ENCODE results near the gene INHBA.

DNA sequence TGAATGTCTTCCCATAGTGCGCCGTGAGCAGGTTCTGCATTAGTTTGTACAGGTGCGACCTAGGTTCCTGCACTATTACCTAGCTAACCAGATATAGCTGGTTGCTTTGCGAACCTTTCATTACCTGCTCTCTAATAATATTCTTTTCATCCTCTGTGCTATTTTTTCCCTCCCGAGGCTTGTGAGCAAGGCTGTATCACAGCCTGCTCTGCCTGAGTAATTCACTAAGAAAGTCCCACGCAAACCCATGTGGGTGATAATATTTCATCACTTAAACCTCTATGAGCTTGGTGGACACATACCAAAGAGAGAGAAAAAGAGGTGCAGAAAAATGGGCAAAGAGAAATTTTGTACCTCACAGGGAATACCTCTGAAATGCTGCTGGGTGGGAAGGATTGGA, 8.4 kb downstream of the INHBA start:
- TF ChIP-seq, protein P1, sequence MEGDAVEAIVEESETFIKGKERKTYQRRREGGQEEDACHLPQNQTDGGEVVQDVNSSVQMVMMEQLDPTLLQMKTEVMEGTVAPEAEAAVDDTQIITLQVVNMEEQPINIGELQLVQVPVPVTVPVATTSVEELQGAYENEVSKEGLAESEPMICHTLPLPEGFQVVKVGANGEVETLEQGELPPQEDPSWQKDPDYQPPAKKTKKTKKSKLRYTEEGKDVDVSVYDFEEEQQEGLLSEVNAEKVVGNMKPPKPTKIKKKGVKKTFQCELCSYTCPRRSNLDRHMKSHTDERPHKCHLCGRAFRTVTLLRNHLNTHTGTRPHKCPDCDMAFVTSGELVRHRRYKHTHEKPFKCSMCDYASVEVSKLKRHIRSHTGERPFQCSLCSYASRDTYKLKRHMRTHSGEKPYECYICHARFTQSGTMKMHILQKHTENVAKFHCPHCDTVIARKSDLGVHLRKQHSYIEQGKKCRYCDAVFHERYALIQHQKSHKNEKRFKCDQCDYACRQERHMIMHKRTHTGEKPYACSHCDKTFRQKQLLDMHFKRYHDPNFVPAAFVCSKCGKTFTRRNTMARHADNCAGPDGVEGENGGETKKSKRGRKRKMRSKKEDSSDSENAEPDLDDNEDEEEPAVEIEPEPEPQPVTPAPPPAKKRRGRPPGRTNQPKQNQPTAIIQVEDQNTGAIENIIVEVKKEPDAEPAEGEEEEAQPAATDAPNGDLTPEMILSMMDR (IDR thresholded peaks at IDR 0.05; ENCODE audit: poor library complexity, severe bottlenecking): no peak
- TF ChIP-seq EZH2 (IDR thresholded peaks at IDR 0.05; ENCODE audit: borderline replicate concordance, insufficient read depth, low read length, poor library complexity, severe bottlenecking) (no peak), SMC3 (conservative IDR thresholded peaks at IDR 0.05; ENCODE audit: poor library complexity) (no peak), MXI1 (conservative IDR thresholded peaks at IDR 0.05; ENCODE audit: poor library complexity, severe bottlenecking) (no peak), EP300 (conservative IDR thresholded peaks at IDR 0.05; ENCODE audit: poor library complexity, severe bottlenecking) (no peak), POLR2AphosphoS5 (IDR thresholded peaks at IDR 0.05) (no peak), TAF1 (IDR thresholded peaks at IDR 0.05; ENCODE audit: low read depth) (no peak)

Data from neural cell (in vitro differentiated cells).